A204.1 (cell line): Measurements from ENCODE around the gene TNP2.
"Not testable (repeated sequence)": the region's sequence is repeated elsewhere in the genome, so short reads cannot be mapped to it uniquely, and the experiment has no call there.

Source experiments
- FAIRE-seq: peaks from 2 replicates; lab custom pipeline; 2012; peaks lifted over from hg19 to GRCh38; lab: Jason Lieb, UNC

Gene TNP2

DNA sequence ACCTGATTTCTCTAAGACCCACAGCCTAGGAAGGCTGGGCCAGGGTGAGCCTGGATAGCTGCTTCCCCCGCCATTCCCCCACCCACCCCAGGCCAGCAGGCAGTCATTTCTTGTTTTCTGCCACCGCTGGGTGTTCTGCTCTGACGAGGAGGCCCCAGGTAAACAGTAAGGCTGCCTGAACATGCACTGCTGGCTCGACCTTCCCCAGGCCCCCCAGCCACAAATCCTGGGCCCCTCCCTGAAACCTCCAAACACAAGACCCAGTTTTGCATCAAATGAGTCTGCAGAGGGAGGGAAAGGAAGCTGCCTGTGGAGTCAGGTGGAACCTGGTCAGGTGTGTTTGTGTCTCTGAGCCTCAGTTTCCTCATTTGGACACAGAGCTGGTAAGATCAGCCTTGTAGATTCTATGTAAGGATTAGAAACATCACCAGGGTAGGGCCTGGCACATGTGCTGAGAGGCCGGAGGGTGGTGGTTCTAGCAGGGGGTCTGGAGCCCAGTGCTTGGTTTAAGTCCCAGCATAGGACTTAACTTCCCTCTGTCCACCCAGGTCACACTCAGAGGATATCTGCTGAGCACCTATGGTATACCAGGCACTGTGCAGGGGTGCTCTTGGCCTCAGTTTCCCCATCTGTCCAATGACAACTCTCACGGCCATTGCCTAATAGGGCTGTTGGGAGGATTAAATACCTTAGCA lies 30.9 kb upstream of the TNP2 start:
- no peak for FAIRE-seq

DNA sequence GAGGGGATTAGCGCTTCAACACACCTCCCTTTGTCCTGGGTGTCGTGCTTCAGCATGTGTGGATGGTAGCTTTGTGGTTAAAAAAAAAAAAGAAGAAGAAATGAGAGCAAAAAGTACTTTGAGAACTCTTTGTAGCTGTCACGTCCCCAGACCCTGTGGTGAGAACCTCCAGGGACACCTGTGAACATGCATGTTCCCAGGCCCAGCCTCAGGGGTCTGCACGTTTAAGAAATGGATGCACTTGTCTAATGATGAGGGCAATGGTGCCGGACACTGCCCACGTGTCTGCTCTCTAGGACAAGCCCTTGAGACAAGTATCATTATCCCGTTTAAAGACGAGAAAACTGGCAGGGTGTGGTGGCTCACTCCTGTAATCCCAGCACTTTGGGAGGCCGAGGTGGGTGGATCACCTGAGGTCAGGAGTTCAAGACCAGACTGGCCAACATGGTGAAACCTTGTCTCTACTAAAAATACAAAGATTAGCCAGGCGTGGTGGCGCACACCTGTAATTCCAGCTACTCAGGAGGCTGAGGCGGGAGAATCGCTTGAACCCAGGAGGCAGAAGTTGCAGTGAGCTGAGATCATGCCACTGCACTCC lies 29.9 kb upstream of the TNP2 start:
- not testable (repeated sequence) for FAIRE-seq

- no peak for FAIRE-seq
Measured at GRCh38 chr16:11298143-11298900, 29.2 kb upstream of the TNP2 start.

DNA sequence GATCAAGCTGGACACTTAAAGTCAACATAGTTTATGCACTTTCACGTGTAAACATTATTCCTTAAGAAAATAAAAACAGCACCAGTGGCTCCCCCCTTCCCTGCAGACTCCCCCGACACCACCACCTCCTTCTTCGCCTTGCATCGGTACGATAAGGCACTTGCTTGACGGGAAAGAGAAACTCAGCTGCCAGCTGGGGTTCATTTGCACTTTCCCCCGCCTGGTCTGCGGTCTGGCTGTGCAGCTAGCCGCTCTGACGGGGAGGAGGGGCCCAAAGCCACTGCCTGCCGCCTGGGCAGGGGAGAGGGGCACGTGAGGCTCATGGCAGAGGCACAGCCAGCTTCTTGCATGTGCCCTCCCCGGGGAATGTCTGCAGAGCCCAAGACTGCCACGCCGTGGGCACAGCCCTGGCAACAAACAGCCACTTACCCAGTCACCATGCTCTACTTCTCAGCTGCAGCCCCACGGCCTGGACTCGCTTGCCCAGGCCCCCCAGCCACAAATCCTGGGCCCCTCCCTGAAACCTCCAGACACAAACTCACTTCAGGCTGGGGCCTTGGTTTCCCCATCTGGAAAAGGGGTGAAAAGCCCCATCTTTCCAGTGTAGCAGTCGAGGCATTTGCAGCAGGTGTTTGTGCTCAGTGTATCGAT lies 28.5 kb upstream of the TNP2 start:
- FAIRE-seq = no peak

DNA sequence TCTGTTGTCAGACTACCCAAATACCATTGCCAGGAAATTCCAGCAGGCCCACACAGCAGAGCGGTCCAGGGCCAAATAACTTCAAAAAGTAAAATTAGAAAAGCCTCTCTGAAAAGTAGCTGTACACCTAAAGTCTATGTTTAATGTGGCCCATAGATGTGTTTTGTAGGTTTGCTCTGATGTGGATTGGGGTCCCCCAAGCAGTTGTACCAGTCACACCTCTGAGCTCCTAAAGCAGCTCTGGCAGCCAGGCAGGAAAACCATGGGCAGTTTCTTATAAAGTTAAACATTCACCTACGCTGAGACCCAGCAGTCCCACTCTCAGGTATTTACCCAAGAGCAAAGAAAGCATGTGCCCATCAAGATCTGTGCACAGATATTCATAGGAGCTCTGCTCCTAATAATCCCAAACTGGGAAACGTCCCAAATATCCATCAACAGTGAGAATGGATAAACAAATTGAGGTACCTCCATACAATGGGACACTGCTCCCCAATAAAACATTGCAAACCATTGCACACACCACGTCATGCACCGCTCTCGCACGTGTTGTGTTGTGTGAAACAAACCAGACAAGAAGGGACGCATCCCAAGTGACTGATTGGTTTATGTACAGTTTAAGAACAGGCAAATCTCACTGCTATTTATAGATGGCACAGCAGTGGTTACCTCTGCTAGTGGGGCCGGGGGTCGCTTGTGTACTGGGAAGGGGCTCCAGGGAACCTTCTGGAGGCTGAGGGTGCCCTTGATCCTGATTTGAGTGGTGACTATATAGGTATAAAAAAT lies 27.8 kb upstream of the TNP2 start:
- no peak for FAIRE-seq

- no peak for FAIRE-seq
Measured at GRCh38 chr16:11296351-11296705, 27.2 kb upstream of the TNP2 start.

- no peak for FAIRE-seq
Measured at GRCh38 chr16:11295672-11296071, 26.5 kb upstream of the TNP2 start.

GRCh38 chr16:11292076-11292748 lies 23.1 kb upstream of the TNP2 start:
- no peak for FAIRE-seq

DNA sequence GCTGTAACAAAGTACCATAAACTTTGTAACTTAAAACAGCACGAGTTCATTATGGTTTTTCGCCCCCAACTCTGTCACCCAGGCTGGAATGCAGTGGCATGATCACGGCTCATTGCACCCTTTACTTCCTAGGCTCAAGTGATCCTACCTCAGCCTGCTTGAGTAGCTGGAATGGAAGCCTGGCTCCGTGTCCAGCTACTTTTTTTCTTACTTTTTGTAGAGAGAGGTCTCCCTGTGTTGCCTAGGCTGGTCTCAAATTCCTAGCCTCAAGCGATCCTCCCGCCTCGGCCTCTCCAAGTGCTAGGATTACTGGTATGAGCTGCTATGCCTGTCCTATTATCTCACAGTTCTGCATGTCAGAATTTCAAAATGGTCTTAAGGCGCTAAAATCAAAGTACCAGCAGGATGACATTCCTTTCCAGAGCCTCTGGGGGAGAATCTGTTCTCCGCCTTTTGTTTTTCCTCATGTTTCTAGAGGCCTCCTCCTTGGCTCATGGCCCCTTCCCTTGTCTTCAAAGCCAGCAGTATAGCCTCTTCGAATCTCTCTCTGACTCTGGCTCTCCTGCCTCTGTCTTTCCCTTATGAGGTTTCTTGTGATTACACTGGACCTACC lies 22.1 kb upstream of the TNP2 start:
- no peak for FAIRE-seq

GRCh38 chr16:11290102-11290893 lies 21.2 kb upstream of the TNP2 start:
- no peak for FAIRE-seq

DNA sequence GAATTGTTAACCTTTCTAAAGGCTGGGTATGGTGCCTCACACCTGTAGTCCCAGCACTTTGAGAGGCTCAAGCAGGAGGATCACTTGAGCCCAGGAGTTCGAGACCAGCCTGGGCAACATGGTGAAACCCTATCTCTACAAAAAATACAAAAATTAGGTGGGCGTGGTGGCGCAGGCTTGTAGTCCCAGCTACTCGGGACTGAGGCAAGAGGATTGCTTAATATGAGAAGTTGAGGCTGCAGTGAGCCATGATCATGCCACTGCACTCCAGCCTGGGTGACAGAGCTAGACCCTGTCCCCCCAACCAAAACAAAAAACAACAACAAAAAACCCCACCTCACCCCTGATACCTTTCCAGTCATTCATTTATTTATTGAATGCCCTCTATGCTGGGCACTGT lies 20.6 kb upstream of the TNP2 start:
- not testable (repeated sequence) for FAIRE-seq

DNA sequence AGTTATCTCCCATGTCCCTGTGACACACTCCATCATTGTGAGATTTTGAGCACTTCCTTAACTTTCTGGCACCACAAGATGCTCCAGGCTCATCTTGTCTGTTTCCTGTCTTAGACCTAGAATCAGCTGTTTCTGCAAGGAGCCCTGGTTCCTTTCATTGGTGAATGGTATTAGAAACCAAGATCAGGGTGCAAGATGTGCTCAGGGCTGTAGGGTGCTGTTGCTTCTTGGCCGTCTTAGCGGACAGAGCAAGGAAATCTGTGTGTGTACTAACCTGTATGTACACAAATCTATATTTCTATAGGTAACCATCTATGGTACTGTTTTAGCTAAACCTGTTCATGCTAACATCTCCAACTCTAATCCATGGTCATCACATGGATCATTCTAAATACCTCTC lies 20.1 kb upstream of the TNP2 start:
- no peak for FAIRE-seq

DNA sequence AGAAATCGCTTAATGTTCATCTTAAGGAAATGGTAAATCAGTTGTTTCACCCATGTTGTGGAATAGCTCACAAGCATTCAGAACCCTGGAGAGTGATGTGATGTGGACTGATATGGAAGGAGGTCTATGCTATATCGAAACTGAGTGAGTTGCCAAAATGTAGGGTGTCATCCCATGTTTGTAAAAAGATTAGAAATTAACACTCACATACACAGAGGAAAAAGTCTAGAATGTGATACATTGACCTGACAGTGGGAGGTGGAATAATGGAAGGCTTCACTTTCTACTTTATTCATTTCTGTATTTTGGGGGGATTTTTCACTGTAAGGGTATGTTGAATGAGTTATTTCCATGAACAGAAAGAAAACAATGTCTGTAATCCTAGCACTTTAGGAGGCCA lies 16.7 kb upstream of the TNP2 start:
- FAIRE-seq = no peak

GRCh38 chr16:11283820-11284248 lies 14.7 kb upstream of the TNP2 start:
- FAIRE-seq = no peak

DNA sequence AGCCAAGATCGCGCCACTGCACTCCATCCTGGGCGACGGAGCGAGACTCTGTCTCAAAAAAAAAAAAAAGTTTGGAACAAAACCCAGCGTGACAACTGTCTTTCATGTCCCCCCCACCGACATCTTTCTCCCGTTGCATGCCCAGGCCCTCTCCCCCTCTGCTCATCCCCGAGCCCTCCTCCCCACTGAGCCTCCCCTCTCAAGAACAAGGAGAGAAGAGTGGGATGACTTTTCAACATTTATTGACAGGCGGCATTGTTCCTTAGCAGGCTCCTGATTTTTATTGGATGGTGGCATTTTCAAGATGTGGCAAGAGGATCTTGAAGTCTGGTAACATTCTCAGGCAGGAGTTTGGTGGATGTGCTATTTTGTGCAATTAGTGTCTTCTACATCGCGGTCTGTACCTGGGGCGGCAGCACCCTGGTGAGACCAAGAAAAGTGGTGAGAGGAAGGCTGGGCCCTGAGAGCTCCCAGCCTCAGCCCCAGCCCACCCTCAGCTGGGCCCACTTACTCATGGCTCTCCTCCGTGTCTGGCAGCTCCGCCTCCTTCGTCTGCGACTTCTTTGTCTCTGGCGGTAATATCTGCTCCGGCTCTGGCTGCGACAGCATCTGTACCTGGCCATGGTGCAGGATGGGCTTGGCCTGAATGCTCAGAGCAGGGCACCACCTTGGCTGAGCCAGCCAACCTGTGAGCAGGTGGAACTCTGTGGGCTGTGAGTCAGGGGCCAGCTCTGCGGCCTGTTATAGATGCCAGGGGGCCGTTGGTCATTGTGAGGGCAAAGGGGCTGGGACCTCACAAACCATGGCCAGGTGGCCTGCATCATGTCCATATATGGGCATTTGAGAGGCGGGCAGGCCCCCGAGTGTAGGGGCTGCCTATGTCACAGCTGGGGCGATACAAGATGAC lies 11.7 kb upstream of the TNP2 start, which contains the start of gene PRM1:
Gene PRM1, minus strand, starts transcription at position 715 of the 907 bp plus-strand sequence. Its CDS starts 92 bp downstream, at position 623.
- no peak for FAIRE-seq

DNA sequence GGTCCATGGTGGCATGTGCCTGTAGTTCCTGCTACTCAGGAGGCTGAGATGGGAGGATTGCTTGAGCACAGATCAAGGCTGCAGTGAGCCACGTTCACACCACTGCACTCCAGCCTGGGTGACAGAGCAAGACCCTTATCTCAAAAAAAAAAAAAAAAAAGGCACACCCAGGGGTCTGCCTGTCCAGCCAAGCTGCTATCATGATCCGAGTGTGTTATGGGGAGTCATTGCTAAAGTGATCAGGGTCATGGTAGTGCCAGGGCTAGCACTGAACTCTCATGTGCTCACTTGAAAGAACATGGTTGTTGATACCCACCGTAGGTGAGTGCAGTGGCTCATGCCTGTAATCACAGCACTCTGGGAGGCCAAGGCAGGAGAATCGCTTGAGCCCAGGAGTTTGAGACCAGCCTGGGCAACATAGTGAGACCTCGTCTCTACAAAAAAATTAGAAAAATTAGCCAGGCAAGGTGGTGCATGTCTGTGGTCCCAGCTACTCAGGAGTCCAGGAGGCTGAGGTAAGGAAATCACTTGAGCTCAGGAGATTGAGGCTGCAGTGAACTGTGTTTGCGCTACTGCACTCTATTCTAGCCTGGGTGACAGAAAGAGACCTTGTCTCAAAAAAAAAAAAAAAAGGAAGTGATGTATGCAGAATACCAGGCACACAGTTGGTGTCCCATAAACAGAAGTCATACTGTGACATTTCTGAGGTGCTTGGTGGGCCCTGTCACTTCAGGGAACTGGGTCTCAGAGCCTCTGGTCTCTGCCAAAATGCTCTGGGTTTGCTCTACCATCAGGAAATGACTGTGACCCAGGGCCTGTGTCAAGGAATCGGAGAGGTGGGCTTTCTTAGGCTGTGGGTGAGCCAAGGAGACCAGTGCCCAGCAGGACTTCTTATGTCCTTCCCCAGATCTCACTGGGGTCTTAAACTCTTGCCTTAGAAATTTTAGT lies 9.8 kb upstream of the TNP2 start:
- FAIRE-seq = no peak

- FAIRE-seq = no peak
Measured at GRCh38 chr16:11277607-11278337, 8.6 kb upstream of the TNP2 start.
